OCI-LY7 (cell line): Measurements from ENCODE around the gene MYLIP. TPM values are rescaled to one million over a fixed set of nuclear protein-coding genes. Genes with fewer than 3 reads are reported as not detected.
"Not testable (repeated sequence)": the region's sequence is repeated elsewhere in the genome, so short reads cannot be mapped to it uniquely, and the experiment has no call there.

ENCODE experiments used
- BruUV-seq: library from RNA; stranded (reverse); fragments of 400-500 nt; replicated peaks from 2 replicates; lab custom pipeline; 2021; lab: Mats Ljungman, UMichigan
- CTCF ChIA-PET: fragments of 300-600 bp; sonication (Branson Sonifier 250); formaldehyde crosslinking; loops from one replicate; lab custom pipeline; 2022; ENCODE audit warnings: antibody characterized with exemption; ENCODE audit not compliant: unreplicated experiment; lab: Charles Lee
- POLR2A ChIA-PET: fragments of 300-600 bp; sonication (Branson Sonifier 250); formaldehyde crosslinking; loops from one replicate; lab custom pipeline; 2022; ENCODE audit warnings: antibody characterized with exemption; lab: Charles Lee
- DNase-seq: peaks from one replicate; pipeline ENCODE4 v3.0.0-alpha.2; 2015; ENCODE audit warnings: low spot score
- H2AFZ ChIP-seq: fragments of 200-600 bp; sonication (generic), shearing (Covaris generic); 2 replicates; pipeline ENCODE4 v1.6.1; 2014; ENCODE audit warnings: mild to moderate bottlenecking, antibody characterized with exemption, low read length, moderate library complexity
- H3K27ac ChIP-seq: fragments of 200-600 bp; sonication (generic); 2 replicates; pipeline ENCODE4 v1.5.1; 2014; ENCODE audit warnings: mixed run types, low read depth, mild to moderate bottlenecking, moderate library complexity, low read length, inconsistent platforms; ENCODE audit not compliant: poor library complexity, severe bottlenecking
- H3K36me3 ChIP-seq: fragments of 200-600 bp; sonication (generic); 2 replicates; pipeline ENCODE4 v1.6.1; 2014; ENCODE audit warnings: mild to moderate bottlenecking, antibody characterized with exemption, low read length, moderate library complexity, mixed read lengths; ENCODE audit not compliant: insufficient read depth
- H3K4me1 ChIP-seq: fragments of 200-600 bp; sonication (generic); 2 replicates; pipeline ENCODE4 v1.5.1; 2014; ENCODE audit warnings: mild to moderate bottlenecking, low read length; ENCODE audit not compliant: insufficient read depth, poor library complexity, severe bottlenecking
- H3K4me2 ChIP-seq: fragments of 200-600 bp; sonication (generic); 2 replicates; pipeline ENCODE4 v1.6.1; 2014; ENCODE audit warnings: mild to moderate bottlenecking, low read length
- H3K4me3 ChIP-seq: fragments of 200-600 bp; sonication (generic); 2 replicates; pipeline ENCODE4 v1.5.1; 2014; ENCODE audit warnings: mild to moderate bottlenecking, low read depth, low read length; ENCODE audit not compliant: poor library complexity, severe bottlenecking
- H3K79me2 ChIP-seq: fragments of 200-600 bp; sonication (generic); 2 replicates; pipeline ENCODE4 v1.6.1; 2016; ENCODE audit warnings: low read depth, mild to moderate bottlenecking, low read length, moderate library complexity, mixed read lengths; ENCODE audit not compliant: insufficient read depth
- H3K9me2 ChIP-seq: fragments of 200-600 bp; sonication (generic); 2 replicates; pipeline ENCODE4 v1.6.1; 2016; ENCODE audit warnings: mild to moderate bottlenecking, low read length, mixed read lengths; ENCODE audit not compliant: insufficient read depth
- H3K9me3 ChIP-seq: fragments of 200-600 bp; sonication (generic); 2 replicates; pipeline ENCODE4 v1.6.1; 2014; ENCODE audit warnings: mild to moderate bottlenecking, mixed run types, low read length, mixed read lengths
- H4K20me1 ChIP-seq: fragments of 200-600 bp; sonication (generic); 2 replicates; pipeline ENCODE4 v1.6.1; 2014; ENCODE audit warnings: mild to moderate bottlenecking, antibody characterized with exemption, low read length, moderate library complexity, mixed read lengths; ENCODE audit not compliant: insufficient read depth
- EZH2phosphoT487 ChIP-seq: fragments of 200-600 bp; sonication (generic); IDR thresholded peaks from 2 replicates; pipeline ENCODE4 v1.6.1; 2018; ENCODE audit warnings: low read depth, borderline replicate concordance, mild to moderate bottlenecking, mixed run types, antibody characterized with exemption, low read length, moderate library complexity, mixed read lengths
- intact Hi-C: fragments of 100-400 bp; cut with micrococcal nuclease; formaldehyde crosslinking; loops from one replicate; pipeline ENCODE4 v1.10.0; 2022; ENCODE audit not compliant: unreplicated experiment
- total RNA-seq, 2 experiments: library from RNA; depleted of rRNA in 1 of 2; stranded (reverse); fragments of >200 nt in 1 of 2; shearing (Covaris generic) in 1 of 2; gene quantifications; 2 replicates each; pipeline ENCODE4 v1.2.3, GENCODE V29; 2014 to 2022
- TF ChIP-seq, protein P1 (sequence below): fragments of 200-600 bp; sonication (generic); conservative IDR thresholded peaks from 2 replicates; pipeline ENCODE4 v1.5.1; 2014; ENCODE audit warnings: mild to moderate bottlenecking, antibody characterized with exemption, low read length, moderate library complexity, mixed read lengths

MYLIP gene
- total RNA-seq, 2 experiments from 2014 or later: 8.5 to 15.3 TPM

DNA sequence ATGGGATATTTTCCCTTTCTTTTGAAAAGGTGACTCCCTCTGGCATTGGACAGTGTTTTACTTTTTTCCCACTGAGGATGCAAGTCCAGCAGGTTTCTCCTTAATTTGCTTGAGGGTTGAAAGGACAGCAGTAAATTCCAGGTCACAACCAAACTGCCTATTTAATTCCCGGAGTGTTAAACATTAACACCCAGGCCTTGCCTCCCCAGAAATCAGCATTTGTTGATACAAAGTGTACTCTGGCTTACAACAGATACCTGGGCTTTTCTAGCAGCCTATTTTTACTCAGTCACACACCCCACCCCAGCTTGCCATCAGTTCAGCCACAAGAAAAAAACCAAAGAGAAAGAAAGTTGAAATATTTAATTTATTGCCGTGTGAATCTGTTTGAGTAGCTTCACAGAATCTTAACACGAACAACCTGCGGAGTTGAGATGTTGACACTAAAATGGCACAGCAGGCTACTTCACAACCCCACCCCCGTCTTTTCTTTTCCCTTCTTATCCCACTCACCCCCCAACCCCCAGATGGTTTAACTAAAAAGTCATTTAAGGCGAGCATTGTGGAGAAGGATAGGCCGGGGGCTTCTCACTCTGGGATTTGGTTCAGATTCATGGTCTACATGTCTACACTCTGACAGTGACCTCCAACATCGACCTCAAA, 45.7 kb downstream of the MYLIP start:
- Histone ChIP-seq H3K9me3 (no peaks in the 10 kb centered on the region), H3K79me2 (no peaks in the 10 kb centered on the region), H2AFZ (no peak overlapping the region), H3K4me2 (no peak overlapping the region), H3K4me3 (no peak overlapping the region), H3K9me2 (no peaks in the 10 kb centered on the region), H3K36me3 (no peaks in the 10 kb centered on the region), H4K20me1 (no peaks in the 10 kb centered on the region), H3K27ac (no peak overlapping the region), H3K4me1 (no peaks in the 10 kb centered on the region)
- CTCF ChIA-PET: no interaction called here
- DNase-seq: no peak
- intact Hi-C loops: no loop called here
- no TSS peak for BruUV-seq
- TF ChIP-seq EZH2phosphoT487: no peak
- TF ChIP-seq, protein P1, sequence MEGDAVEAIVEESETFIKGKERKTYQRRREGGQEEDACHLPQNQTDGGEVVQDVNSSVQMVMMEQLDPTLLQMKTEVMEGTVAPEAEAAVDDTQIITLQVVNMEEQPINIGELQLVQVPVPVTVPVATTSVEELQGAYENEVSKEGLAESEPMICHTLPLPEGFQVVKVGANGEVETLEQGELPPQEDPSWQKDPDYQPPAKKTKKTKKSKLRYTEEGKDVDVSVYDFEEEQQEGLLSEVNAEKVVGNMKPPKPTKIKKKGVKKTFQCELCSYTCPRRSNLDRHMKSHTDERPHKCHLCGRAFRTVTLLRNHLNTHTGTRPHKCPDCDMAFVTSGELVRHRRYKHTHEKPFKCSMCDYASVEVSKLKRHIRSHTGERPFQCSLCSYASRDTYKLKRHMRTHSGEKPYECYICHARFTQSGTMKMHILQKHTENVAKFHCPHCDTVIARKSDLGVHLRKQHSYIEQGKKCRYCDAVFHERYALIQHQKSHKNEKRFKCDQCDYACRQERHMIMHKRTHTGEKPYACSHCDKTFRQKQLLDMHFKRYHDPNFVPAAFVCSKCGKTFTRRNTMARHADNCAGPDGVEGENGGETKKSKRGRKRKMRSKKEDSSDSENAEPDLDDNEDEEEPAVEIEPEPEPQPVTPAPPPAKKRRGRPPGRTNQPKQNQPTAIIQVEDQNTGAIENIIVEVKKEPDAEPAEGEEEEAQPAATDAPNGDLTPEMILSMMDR: no peak
- POLR2A ChIA-PET: interaction anchor here (0.6 kb wide), 1 partner anchor 41 kb away, joined by 3 read pairs; no protein-coding TSS in a partner anchor

DNA sequence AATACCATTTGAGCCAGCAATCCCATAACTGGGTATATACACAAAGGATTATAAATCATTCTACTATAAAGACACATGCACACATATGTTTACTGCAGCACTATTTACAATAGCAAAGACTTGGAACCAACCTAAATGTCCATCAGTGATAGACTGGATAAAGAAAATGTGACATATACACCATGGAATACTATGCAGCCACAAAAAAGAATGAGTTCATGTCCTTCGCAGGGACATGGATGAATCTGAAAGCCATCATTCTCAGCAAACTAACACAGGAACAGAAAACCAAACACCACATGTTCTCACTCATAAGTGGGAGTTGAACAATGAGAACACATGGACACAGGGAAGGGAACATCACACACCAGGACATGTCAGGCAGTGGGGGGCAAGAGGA, 47.7 kb downstream of the MYLIP start:
- intact Hi-C loops, BruUV-seq, POLR2A ChIA-PET: not testable (repeated sequence)

DNA sequence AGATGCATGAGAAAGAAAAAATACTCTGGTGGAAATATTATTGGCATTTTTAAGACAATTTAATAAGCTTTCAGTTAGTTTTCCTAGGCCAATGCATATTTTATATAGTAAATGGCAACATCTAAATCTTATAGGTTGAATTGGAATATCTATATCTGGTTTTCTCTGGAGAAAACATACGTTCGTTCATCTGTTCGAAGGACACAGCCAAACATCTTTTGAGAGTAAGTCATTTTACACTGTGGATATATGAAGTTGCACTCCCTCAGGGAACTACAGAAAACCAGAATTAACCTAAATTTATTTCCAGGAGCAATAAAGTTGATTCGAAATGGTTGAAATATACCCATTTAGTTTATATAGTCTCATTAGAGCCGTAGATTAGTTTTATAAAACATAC, 49.0 kb downstream of the MYLIP start:
- no peaks in the 10 kb centered on the region for H3K4me1 ChIP-seq
- no peak overlapping the region for H3K4me3 ChIP-seq
- H3K9me2 ChIP-seq: no peaks in the 10 kb centered on the region
- TF ChIP-seq, protein P1: no peak
- no peak for TF ChIP-seq EZH2phosphoT487
- intact Hi-C loops: no loop called here
- H3K36me3 ChIP-seq: no peaks in the 10 kb centered on the region
- BruUV-seq: no TSS peak
- H3K9me3 ChIP-seq: no peaks in the 10 kb centered on the region
- ChIA-PET POLR2A (no interaction called here), CTCF (no interaction called here)
- H3K4me2 ChIP-seq: no peak overlapping the region
- no peak overlapping the region for H3K27ac ChIP-seq
- no peaks in the 10 kb centered on the region for H4K20me1 ChIP-seq
- H3K79me2 ChIP-seq: no peaks in the 10 kb centered on the region
- DNase-seq: no peak
- no peak overlapping the region for H2AFZ ChIP-seq

More for the DNA sequence above, 47.7 kb downstream of the MYLIP start:
- H2AFZ ChIP-seq, H3K4me2 ChIP-seq, H3K4me3 ChIP-seq, H3K4me1 ChIP-seq, H3K9me3 ChIP-seq, H3K27ac ChIP-seq, H4K20me1 ChIP-seq, CTCF ChIA-PET, H3K79me2 ChIP-seq, H3K9me2 ChIP-seq, DNase-seq, H3K36me3 ChIP-seq: not testable (repeated sequence)
